Choroid plexus epithelial cell (primary cell): Measurements from ENCODE around the gene ERVK3-1.

ENCODE experiments used
- DNase-seq: peaks from one replicate; pipeline ENCODE4 v3.0.0-alpha.2; 2010; ENCODE audit warnings: low read depth
- H3K4me3 ChIP-seq: 2 replicates; pipeline ENCODE4 v1.5.1; 2011; ENCODE audit warnings: low read depth, mild to moderate bottlenecking, control low read depth, low read length, moderate library complexity
- CTCF ChIP-seq: conservative IDR thresholded peaks from 2 replicates; pipeline ENCODE4 v1.5.1; 2011; ENCODE audit warnings: low read depth, mild to moderate bottlenecking, control low read depth, inconsistent platforms, low read length, moderate library complexity

ERVK3-1 gene

GRCh38 chr19:58355215-58355796 is 50.1 kb downstream of the ERVK3-1 start:
- no peak overlapping the region for H3K4me3 ChIP-seq
- no peak for TF ChIP-seq CTCF
- no peak for DNase-seq

DNA sequence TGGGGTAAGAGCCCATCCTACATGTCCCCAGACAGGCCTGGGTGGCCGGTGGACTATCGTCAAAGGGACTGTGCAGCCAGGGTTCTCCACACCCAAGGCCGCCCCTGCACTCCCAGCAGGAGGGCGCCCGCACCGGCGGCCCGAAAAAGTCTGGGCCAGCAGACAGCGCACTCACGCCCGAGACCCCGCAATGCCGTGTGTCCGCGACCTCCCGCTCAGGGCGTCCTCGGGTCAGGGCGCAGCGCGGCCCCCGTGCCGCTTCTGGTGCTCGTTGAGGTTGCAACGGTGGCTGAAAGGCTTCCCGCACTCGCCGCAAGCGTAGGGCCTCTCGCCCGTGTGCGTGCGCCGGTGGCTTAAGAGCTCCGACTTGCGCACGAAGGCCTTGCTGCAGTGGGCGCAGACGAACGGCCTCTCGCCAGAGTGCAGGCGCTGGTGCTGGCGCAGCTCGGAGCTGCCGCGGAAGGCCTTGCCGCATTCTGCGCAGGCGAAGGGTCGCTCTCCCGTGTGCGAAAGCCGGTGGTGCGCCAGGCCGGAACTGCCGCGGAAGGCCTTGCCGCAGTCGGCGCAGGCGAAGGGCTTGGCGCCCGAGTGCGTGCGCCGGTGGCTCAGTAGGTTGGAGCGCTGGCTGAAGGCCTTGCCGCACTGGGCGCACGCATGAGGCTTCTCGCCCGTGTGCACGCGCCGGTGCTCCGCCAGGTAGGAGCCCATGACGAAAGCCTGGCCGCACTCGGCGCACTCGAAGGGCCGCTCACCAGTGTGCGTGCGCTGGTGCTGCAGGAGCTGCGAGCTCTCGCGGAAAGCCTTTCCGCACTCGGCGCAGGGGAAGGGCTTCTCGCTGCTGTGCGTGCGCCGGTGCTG is 51.0 kb downstream of the ERVK3-1 start:
- H3K4me3 ChIP-seq: peak overlapping the region; percentile 22
- DNase-seq: peak; percentile 52
- TF ChIP-seq CTCF: no peak

DNA sequence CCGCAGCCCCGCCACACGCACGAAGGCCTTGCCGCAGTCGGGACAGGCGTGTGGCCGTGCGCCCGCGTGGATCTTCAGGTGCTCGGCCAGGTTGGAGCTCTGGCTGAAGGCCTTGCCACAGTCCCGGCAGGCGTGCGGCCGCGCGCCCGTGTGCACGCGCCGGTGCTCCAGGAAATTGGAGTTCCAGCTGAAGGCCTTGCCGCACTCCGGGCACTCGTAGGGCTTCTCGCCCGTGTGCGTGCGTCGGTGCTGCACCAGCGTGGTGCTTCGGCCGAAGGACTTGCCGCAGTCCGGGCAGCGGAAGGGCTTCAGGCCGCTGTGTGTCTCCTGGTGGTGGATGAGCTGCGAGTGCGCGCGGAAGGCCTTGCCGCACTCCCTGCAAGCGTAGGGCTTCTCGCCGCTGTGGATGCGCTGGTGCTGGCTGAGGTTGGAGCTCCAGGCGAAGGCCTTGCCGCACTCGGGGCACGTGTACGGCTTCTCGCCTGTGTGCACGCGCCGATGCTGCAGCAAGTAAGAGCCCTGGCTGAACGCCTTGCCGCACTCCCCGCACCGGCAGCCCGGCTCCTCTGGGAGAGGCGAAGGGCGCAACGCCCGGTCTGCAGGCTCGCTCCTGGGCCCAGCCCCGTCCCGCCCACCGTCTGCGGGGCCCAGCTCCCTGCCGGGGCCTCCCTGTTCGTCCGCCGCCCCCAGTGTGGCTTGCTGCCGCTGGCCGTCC is 51.7 kb downstream of the ERVK3-1 start:
- H3K4me3 ChIP-seq: peak overlapping the region; percentile 22
- peak; percentile 46 for DNase-seq
- TF ChIP-seq CTCF: no peak

- DNase-seq: no peak
- TF ChIP-seq CTCF: no peak
- no peak overlapping the region for H3K4me3 ChIP-seq
These were observed 52.4 kb downstream of the ERVK3-1 start for GRCh38 chr19:58357481-58358145.

DNA sequence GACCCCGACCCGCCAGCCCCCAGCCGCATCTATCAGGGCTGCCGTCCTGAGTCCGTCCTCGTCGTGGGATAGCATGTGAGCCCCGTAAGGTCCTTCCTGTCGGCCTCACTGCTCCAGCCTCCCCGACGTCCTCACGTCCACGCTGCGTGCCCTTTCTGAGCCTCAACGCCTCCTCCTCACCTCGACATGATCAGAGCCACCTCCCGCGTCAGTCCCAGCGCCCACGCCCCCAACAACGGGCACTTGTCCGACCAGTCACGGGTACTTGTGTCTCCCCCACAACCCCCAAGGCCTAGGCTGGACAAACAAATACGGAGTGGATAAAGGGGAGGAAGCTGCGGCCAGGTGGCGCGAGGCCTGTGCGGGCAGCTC is 56.7 kb downstream of the ERVK3-1 start:
- peak; percentile 34 for TF ChIP-seq CTCF
- no peak for DNase-seq
- peak overlapping the region; percentile 63 for H3K4me3 ChIP-seq

DNA sequence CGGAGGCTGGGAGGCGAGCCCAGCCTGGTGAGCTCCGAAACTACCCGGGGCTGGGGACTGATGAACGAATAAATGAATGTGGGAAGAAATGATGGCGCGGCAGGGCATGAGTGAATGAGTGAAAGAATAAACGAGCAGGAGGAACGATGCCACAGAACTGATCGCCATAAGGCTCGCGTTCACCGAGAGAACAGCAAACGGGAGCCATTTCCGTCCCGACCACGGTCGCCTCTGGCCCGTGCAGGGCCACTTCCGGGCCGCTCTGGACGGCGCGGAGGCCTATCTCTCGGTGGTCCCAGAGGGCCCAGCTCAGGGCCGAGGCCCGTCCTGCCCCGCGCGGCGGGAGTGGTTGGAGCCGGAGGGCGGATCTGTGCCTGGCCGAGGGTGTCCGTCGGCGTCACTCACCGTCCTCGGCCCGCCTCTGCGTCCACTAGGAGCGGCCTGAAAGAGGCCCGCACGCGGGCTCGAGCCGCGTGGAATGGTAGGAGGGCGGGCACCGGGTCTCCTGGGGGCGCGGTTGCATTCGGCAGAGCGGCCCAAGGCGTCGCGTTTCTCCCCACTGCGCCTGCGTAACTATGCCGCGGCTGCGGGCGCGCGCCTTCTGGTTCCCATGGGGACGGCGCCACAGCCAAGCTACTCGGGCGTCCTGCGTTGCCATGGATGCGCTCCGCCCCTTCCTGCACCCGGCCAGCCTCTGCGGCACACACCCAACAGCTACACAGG is 57.3 kb downstream of the ERVK3-1 start, which contains the start of gene ZNF497:
ZNF497 (minus strand) TSS at position 480 of the 723 bp plus-strand sequence. CDS start 5,116 bp downstream, outside the sequence.
- DNase-seq: peak; percentile 97
- peak; percentile 7 for TF ChIP-seq CTCF
- H3K4me3 ChIP-seq: peak within 1 kb of the TSS; percentile 63
